GM12873 (cell line): ENCODE data around the gene GALE.

Experiments
- TF ChIP-seq, protein P1 (sequence below): IDR thresholded peaks from 2 replicates; pipeline ENCODE4 v1.5.1; 2012; ENCODE audit warnings: low read depth, mild to moderate bottlenecking, moderate library complexity, low read length, control low read depth; ENCODE audit not compliant: insufficient read depth; ENCODE audit errors: missing control alignments

Gene GALE

DNA sequence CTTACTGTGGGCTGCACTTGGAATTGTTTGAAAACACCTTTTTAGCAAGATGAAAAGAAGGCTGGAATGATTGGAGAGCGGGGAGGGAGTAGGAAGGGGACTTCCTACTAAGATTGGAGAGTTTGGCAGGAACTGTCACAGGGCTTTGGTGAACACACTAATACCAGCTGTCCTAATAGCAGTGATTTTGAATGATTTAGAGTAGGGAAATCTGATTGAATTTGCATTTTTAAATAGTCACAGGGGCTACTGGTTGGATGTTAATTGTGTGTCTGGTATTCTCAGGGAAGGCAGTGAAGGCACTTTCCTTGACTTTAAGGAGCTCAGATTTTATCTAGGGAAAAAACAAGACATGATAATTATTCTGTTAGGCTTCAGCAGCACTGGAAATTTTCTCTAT is 27.2 kb upstream of the GALE start:
- TF ChIP-seq, protein P1, sequence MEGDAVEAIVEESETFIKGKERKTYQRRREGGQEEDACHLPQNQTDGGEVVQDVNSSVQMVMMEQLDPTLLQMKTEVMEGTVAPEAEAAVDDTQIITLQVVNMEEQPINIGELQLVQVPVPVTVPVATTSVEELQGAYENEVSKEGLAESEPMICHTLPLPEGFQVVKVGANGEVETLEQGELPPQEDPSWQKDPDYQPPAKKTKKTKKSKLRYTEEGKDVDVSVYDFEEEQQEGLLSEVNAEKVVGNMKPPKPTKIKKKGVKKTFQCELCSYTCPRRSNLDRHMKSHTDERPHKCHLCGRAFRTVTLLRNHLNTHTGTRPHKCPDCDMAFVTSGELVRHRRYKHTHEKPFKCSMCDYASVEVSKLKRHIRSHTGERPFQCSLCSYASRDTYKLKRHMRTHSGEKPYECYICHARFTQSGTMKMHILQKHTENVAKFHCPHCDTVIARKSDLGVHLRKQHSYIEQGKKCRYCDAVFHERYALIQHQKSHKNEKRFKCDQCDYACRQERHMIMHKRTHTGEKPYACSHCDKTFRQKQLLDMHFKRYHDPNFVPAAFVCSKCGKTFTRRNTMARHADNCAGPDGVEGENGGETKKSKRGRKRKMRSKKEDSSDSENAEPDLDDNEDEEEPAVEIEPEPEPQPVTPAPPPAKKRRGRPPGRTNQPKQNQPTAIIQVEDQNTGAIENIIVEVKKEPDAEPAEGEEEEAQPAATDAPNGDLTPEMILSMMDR = no peak

- TF ChIP-seq, protein P1 = no peak
Observed at GRCh38 chr1:23825762-23826522, 25.4 kb upstream of the GALE start.

DNA sequence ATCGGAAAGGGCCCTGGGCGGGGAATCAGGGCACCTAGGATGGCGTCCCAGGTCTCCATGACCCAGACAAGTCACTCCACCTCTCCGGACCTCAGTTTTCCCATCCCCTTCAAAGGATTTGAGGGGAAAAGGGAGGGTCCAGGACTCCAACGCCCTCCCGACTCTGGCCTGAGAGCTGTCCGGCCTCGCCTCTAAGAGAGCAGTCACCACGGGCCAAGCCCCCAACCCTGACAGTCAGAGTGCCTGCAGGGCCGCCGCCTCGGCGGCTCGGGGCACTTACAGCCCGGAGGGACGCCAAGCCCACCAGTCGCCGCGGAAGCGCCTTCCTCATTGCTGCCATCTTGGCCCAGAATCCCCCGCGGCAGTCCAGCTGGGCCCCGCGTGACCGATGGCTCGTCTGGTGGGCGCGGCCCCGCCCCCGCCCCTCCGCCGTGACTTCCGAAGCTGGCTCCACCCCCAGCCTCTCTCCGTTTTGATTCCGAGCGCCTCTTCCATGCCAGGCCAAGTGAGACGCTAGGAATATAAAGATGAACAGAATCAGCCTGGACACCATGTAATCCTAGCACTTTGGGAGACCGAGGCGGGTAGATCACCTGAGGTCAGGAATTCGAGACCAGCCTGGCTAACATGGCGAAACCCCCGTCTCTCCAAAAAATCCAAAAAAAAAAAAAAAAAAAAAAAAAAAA is 24.7 kb upstream of the GALE start, which contains the start of gene HMGCL:
Gene HMGCL, minus strand, starts transcription at position 354 of the 686 bp plus-strand sequence. Its CDS starts 14 bp downstream, at position 340.
- TF ChIP-seq, protein P1 = no peak

DNA sequence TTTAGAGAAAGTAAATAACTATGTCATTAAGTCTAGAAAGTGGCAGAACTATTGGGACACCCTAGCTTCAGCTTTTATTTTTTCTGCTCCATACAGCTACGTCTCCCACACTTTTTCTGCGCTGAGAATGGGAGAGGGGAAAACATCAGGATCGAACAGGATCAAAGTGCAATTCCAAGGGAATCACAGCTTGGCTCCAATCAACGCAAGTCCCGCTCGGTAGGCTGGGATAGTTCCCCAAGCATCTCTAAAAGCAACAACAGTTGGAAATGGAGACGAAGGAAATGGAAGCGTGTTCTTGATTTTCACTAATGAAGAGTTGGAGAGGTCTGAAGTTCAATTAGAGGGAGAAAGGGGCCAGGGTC is 24.1 kb upstream of the GALE start:
- TF ChIP-seq, protein P1 = no peak

DNA sequence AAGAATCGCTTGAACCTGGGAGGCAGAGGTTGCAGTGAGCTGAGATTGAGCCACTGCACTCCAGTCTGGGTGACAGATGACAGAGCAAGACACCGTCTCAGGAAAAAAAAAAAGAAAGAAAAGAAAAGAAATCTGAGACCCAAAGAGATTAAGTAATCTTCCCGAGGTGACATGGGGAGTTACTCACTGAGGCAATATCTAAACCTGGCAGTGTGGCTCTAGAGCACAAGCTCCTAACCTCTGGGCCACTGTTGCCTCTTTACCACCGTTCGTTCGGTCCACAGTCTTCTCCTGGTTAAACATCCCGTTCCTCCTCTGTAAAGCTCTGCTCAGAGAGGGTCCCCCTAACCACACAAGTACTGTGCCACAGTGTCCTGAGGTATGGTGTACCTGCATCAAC is 23.2 kb upstream of the GALE start:
- TF ChIP-seq, protein P1 = no peak

- TF ChIP-seq, protein P1 = no peak
Observed at GRCh38 chr1:23817633-23818032, 17.1 kb upstream of the GALE start.

GRCh38 chr1:23816906-23817305 is 16.4 kb upstream of the GALE start:
- TF ChIP-seq, protein P1 = no peak
